CD8-positive, alpha-beta memory T cell (primary cell): ENCODE data around the gene FTCDNL1. TPM values are rescaled to one million over a fixed set of nuclear protein-coding genes. Genes with fewer than 3 reads are reported as not detected.

Experiments used
- CTCF ChIA-PET: fragments of 350-600 bp; sonication (Branson Sonifier 250); formaldehyde crosslinking; loops from one replicate; lab custom pipeline; 2021; ENCODE audit warnings: antibody characterized with exemption; lab: Charles Lee
- POLR2A ChIA-PET: fragments of 350-600 bp; sonication (Branson Sonifier 250); formaldehyde crosslinking; loops from one replicate; lab custom pipeline; 2021; ENCODE audit warnings: antibody characterized with exemption; lab: Charles Lee
- DNase-seq, 5 donors: peaks; one replicate each; pipeline versions ENCODE4 v3.0.0 to v3.0.0-alpha.2; 2020 to 2022; ENCODE audit warnings: mixed read lengths in 1 of 5
- H3K27ac ChIP-seq: one replicate; pipeline ENCODE4 v1.7.0; 2013; ENCODE audit warnings: low read depth, mild to moderate bottlenecking, low read length, moderate library complexity
- H3K27me3 ChIP-seq: 2 replicates; pipeline ENCODE4 v1.7.0; 2013; ENCODE audit warnings: low read length, mild to moderate bottlenecking; ENCODE audit not compliant: insufficient read depth, poor library complexity, severe bottlenecking
- H3K36me3 ChIP-seq: 2 replicates; pipeline ENCODE4 v1.7.0; 2013; ENCODE audit warnings: mild to moderate bottlenecking, low read length, moderate library complexity; ENCODE audit not compliant: insufficient read depth
- H3K4me1 ChIP-seq: 2 replicates; pipeline ENCODE4 v1.7.0; 2013; ENCODE audit warnings: mild to moderate bottlenecking, low read length, moderate library complexity; ENCODE audit not compliant: insufficient read depth
- H3K4me3 ChIP-seq: 2 replicates; pipeline ENCODE4 v1.7.0; 2013; ENCODE audit warnings: mild to moderate bottlenecking, low read length
- H3K9me3 ChIP-seq: 2 replicates; pipeline ENCODE4 v1.7.0; 2013; ENCODE audit warnings: mild to moderate bottlenecking, low read length
- H3K27ac Mint-ChIP-seq, 8 donors: one replicate each; pipeline ENCODE4 v1.8.0; 2020 to 2021; ENCODE audit warnings: mixed read lengths in 8 of 8, mild to moderate bottlenecking in 6 of 8, inconsistent platforms in 3 of 8, moderate library complexity in 3 of 8
- H3K27me3 Mint-ChIP-seq, 2 donors: one replicate each; pipeline ENCODE4 v1.8.0; 2020 to 2021; ENCODE audit warnings: mixed read lengths in 2 of 2, mild to moderate bottlenecking in 1 of 2, moderate library complexity in 1 of 2
- H3K36me3 Mint-ChIP-seq, 3 donors: one replicate each; pipeline ENCODE4 v1.8.0; 2020 to 2021; ENCODE audit warnings: mixed read lengths in 3 of 3, inconsistent platforms in 1 of 3, mild to moderate bottlenecking in 1 of 3
- H3K4me1 Mint-ChIP-seq, 3 donors: one replicate each; pipeline ENCODE4 v1.8.0; 2020 to 2021; ENCODE audit warnings: mixed read lengths in 3 of 3, inconsistent platforms in 1 of 3, mild to moderate bottlenecking in 1 of 3
- H3K4me3 Mint-ChIP-seq, 7 donors: one replicate each; pipeline ENCODE4 v1.8.0; 2020 to 2021; ENCODE audit warnings: mixed read lengths in 7 of 7, mild to moderate bottlenecking in 6 of 7, moderate library complexity in 4 of 7, inconsistent platforms in 2 of 7
- H3K9me3 Mint-ChIP-seq, 5 donors: one replicate each; pipeline ENCODE4 v1.8.0; 2020 to 2022; ENCODE audit warnings: mixed read lengths in 5 of 5, mild to moderate bottlenecking in 3 of 5, moderate library complexity in 2 of 5, inconsistent platforms in 1 of 5
- polyA plus RNA-seq: library from polyadenylated mRNA; unstranded; fragments of 300-500 nt; fragmentation: Illumina TruSeq; gene quantifications from one replicate; pipeline ENCODE4 v1.2.3, GENCODE V29; 2021
- total RNA-seq, 2 experiments: library from RNA; stranded (reverse); gene quantifications; one replicate each; pipeline ENCODE4 v1.2.3, GENCODE V29; 2021

The FTCDNL1 gene
- total and polyA plus RNA-seq, 3 experiments from 2014 or later, result 1.4 to 5.2 (median 3.8) TPM

GRCh38 chr2:199727801-199728200 is 123.2 kb downstream of the FTCDNL1 start:
- H3K27me3 Mint-ChIP-seq, result peaks cover 15 to 70% of the 10 kb centered on the region in 2 donors
- H3K4me3 ChIP-seq, result no peak overlapping the region
- ChIA-PET CTCF (interaction anchor here (1.9 kb wide), 1 partner anchor 12 kb away, joined by 6 read pairs; no protein-coding TSS in a partner anchor), POLR2A (no interaction called here)
- no peaks in the 10 kb centered on the region for H3K36me3 ChIP-seq
- DNase-seq, result no peak
- no peaks in the 10 kb centered on the region for H3K36me3 Mint-ChIP-seq
- no peaks in the 10 kb centered on the region for H3K9me3 ChIP-seq
- H3K4me3 Mint-ChIP-seq, result no peak overlapping the region
- peaks cover 0 to 3% (median 0%) of the 10 kb centered on the region in 5 donors for H3K9me3 Mint-ChIP-seq
- H3K27ac ChIP-seq, result no peak overlapping the region
- H3K4me1 ChIP-seq, result no peaks in the 10 kb centered on the region
- H3K27ac Mint-ChIP-seq, result no peak overlapping the region
- no peaks in the 10 kb centered on the region for H3K27me3 ChIP-seq
- H3K4me1 Mint-ChIP-seq, result no peaks in the 10 kb centered on the region

GRCh38 chr2:199727306-199727705 is 123.7 kb downstream of the FTCDNL1 start:
- no peaks in the 10 kb centered on the region for H3K27me3 ChIP-seq
- H3K4me1 ChIP-seq, result no peaks in the 10 kb centered on the region
- no peak overlapping the region for H3K4me3 ChIP-seq
- Mint-ChIP-seq H3K36me3 (no peaks in the 10 kb centered on the region), H3K4me1 (no peaks in the 10 kb centered on the region), H3K27me3 (peaks cover 15 to 69% of the 10 kb centered on the region in 2 donors), H3K4me3 (no peak overlapping the region), H3K27ac (no peak overlapping the region), H3K9me3 (peaks cover 0 to 3% (median 0%) of the 10 kb centered on the region in 5 donors)
- ChIA-PET POLR2A (no interaction called here), CTCF (no interaction called here)
- no peak for DNase-seq
- no peak overlapping the region for H3K27ac ChIP-seq
- no peaks in the 10 kb centered on the region for H3K9me3 ChIP-seq
- no peaks in the 10 kb centered on the region for H3K36me3 ChIP-seq

- Mint-ChIP-seq H3K4me1 (no peaks in the 10 kb centered on the region), H3K27ac (no peak overlapping the region), H3K36me3 (no peaks in the 10 kb centered on the region), H3K27me3 (peaks cover 5 to 7% of the 10 kb centered on the region in 2 donors), H3K4me3 (no peak overlapping the region), H3K9me3 (peaks cover 0 to 2% (median 0%) of the 10 kb centered on the region in 5 donors)
- CTCF ChIA-PET, result no interaction called here
- H3K27ac ChIP-seq, result no peak overlapping the region
- no peaks in the 10 kb centered on the region for H3K27me3 ChIP-seq
- POLR2A ChIA-PET, result no interaction called here
- no peaks in the 10 kb centered on the region for H3K36me3 ChIP-seq
- H3K4me3 ChIP-seq, result no peak overlapping the region
- DNase-seq, result no peak
- H3K4me1 ChIP-seq, result no peaks in the 10 kb centered on the region
- no peaks in the 10 kb centered on the region for H3K9me3 ChIP-seq
Observed at GRCh38 chr2:199718074-199718473, 132.9 kb downstream of the FTCDNL1 start.

GRCh38 chr2:199717587-199717907 is 133.4 kb downstream of the FTCDNL1 start:
- no peaks in the 10 kb centered on the region for H3K4me1 Mint-ChIP-seq
- CTCF ChIA-PET, result no interaction called here
- Histone ChIP-seq H3K27me3 (no peaks in the 10 kb centered on the region), H3K4me1 (no peaks in the 10 kb centered on the region), H3K9me3 (no peaks in the 10 kb centered on the region), H3K27ac (no peak overlapping the region), H3K4me3 (no peak overlapping the region), H3K36me3 (no peaks in the 10 kb centered on the region)
- H3K9me3 Mint-ChIP-seq, result peaks cover 0 to 2% (median 0%) of the 10 kb centered on the region in 5 donors
- H3K27me3 Mint-ChIP-seq, result peaks cover 6% of the 10 kb centered on the region in 2 donors
- no peak overlapping the region for H3K4me3 Mint-ChIP-seq
- POLR2A ChIA-PET, result no interaction called here
- H3K36me3 Mint-ChIP-seq, result no peaks in the 10 kb centered on the region
- H3K27ac Mint-ChIP-seq, result no peak overlapping the region
- no peak for DNase-seq

GRCh38 chr2:199716807-199717586 is 134.0 kb downstream of the FTCDNL1 start:
- no peaks in the 10 kb centered on the region for H3K9me3 ChIP-seq
- no peak overlapping the region for H3K4me3 ChIP-seq
- POLR2A ChIA-PET, result no interaction called here
- Mint-ChIP-seq H3K4me3 (no peak overlapping the region), H3K27ac (no peak overlapping the region), H3K4me1 (no peaks in the 10 kb centered on the region), H3K36me3 (no peaks in the 10 kb centered on the region), H3K27me3 (peaks cover 5 to 6% of the 10 kb centered on the region in 2 donors), H3K9me3 (peaks cover 0 to 2% (median 0%) of the 10 kb centered on the region in 5 donors)
- no peaks in the 10 kb centered on the region for H3K36me3 ChIP-seq
- CTCF ChIA-PET, result no interaction called here
- no peaks in the 10 kb centered on the region for H3K27me3 ChIP-seq
- no peak for DNase-seq
- H3K27ac ChIP-seq, result no peak overlapping the region
- H3K4me1 ChIP-seq, result no peaks in the 10 kb centered on the region

GRCh38 chr2:199713746-199714145 is 137.2 kb downstream of the FTCDNL1 start:
- Mint-ChIP-seq H3K36me3 (no peaks in the 10 kb centered on the region), H3K4me1 (no peaks in the 10 kb centered on the region), H3K9me3 (no peaks in the 10 kb centered on the region), H3K27me3 (peaks cover 5 to 15% of the 10 kb centered on the region in 2 donors), H3K4me3 (no peak overlapping the region), H3K27ac (no peak overlapping the region)
- Histone ChIP-seq H3K4me3 (no peak overlapping the region), H3K27ac (no peak overlapping the region), H3K36me3 (no peaks in the 10 kb centered on the region), H3K9me3 (no peaks in the 10 kb centered on the region), H3K27me3 (no peaks in the 10 kb centered on the region), H3K4me1 (no peaks in the 10 kb centered on the region)
- DNase-seq, result no peak
- ChIA-PET POLR2A (no interaction called here), CTCF (no interaction called here)

- Histone ChIP-seq H3K27ac (no peak overlapping the region), H3K4me3 (no peak overlapping the region), H3K4me1 (no peaks in the 10 kb centered on the region), H3K9me3 (no peaks in the 10 kb centered on the region), H3K27me3 (no peaks in the 10 kb centered on the region), H3K36me3 (no peaks in the 10 kb centered on the region)
- Mint-ChIP-seq H3K36me3 (no peaks in the 10 kb centered on the region), H3K4me1 (no peaks in the 10 kb centered on the region), H3K4me3 (no peak overlapping the region), H3K9me3 (peaks cover 0 to 10% (median 4%) of the 10 kb centered on the region in 5 donors), H3K27ac (no peak overlapping the region), H3K27me3 (peaks cover 4 to 15% of the 10 kb centered on the region in 2 donors)
- CTCF ChIA-PET, result no interaction called here
- no peak for DNase-seq
- POLR2A ChIA-PET, result no interaction called here
Observed at GRCh38 chr2:199710551-199710950, 140.4 kb downstream of the FTCDNL1 start.
